H9 (cell line): Measurements from ENCODE around the gene EHD2. TPM values are rescaled to one million over a fixed set of nuclear protein-coding genes. Genes with fewer than 3 reads are reported as not detected.

Source experiments
- DNase-seq: peaks from one replicate; pipeline ENCODE4 v3.0.0-alpha.2; 2017
- H2AFZ ChIP-seq: one replicate; pipeline ENCODE4 v1.6.1; 2013; ENCODE audit warnings: mild to moderate bottlenecking, low read length, control low read depth, moderate library complexity
- H2AK5ac ChIP-seq: 2 replicates; pipeline ENCODE4 v1.6.1; 2013; ENCODE audit warnings: low read length, control low read depth, mixed read lengths; ENCODE audit not compliant: insufficient read length
- H2BK120ac ChIP-seq: one replicate; pipeline ENCODE4 v1.6.1; 2013; ENCODE audit warnings: low read depth, mild to moderate bottlenecking, low read length, control low read depth, inconsistent platforms; ENCODE audit not compliant: poor library complexity, severe bottlenecking
- H2BK12ac ChIP-seq: 2 replicates; pipeline ENCODE4 v1.6.1; 2013; ENCODE audit warnings: low read length, control low read depth, mixed read lengths, low read depth; ENCODE audit not compliant: insufficient read length
- H2BK15ac ChIP-seq: 2 replicates; pipeline ENCODE4 v1.6.1; 2013; ENCODE audit warnings: low read depth, low read length, control low read depth
- H2BK20ac ChIP-seq: one replicate; pipeline ENCODE4 v1.6.1; 2013; ENCODE audit warnings: low read depth, mild to moderate bottlenecking, low read length, control low read depth, inconsistent platforms; ENCODE audit not compliant: poor library complexity, severe bottlenecking
- H2BK5ac ChIP-seq: 2 replicates; pipeline ENCODE4 v1.6.1; 2013; ENCODE audit warnings: low read length, control low read depth, mixed read lengths; ENCODE audit not compliant: insufficient read length
- H3K14ac ChIP-seq: 2 replicates; pipeline ENCODE4 v1.6.1; 2013; ENCODE audit warnings: low read length, control low read depth; ENCODE audit not compliant: insufficient read depth
- H3K18ac ChIP-seq: 2 replicates; pipeline ENCODE4 v1.6.1; 2013; ENCODE audit warnings: low read depth, mild to moderate bottlenecking, mixed read lengths, low read length, control low read depth; ENCODE audit not compliant: insufficient read length
- H3K23ac ChIP-seq: 2 replicates; pipeline ENCODE4 v1.6.1; 2013; ENCODE audit warnings: low read length, control low read depth, mixed read lengths, low read depth; ENCODE audit not compliant: insufficient read length
- H3K23me2 ChIP-seq: 2 replicates; pipeline ENCODE4 v1.6.1; 2013; ENCODE audit warnings: low read depth, mild to moderate bottlenecking, mixed read lengths, low read length, control low read depth; ENCODE audit not compliant: insufficient read length, poor library complexity, severe bottlenecking
- H3K27ac ChIP-seq: 2 replicates; pipeline ENCODE4 v1.5.1; 2013; ENCODE audit warnings: low read length, control low read depth, mixed read lengths, low read depth; ENCODE audit not compliant: insufficient read length
- H3K27me3 ChIP-seq: 2 replicates; pipeline ENCODE4 v1.6.1; 2013; ENCODE audit warnings: low read length, control low read depth, inconsistent platforms; ENCODE audit not compliant: insufficient read depth
- H3K4ac ChIP-seq: 2 replicates; pipeline ENCODE4 v1.6.1; 2013; ENCODE audit warnings: low read depth, mild to moderate bottlenecking, control low read depth, inconsistent platforms, low read length, moderate library complexity
- H3K4me1 ChIP-seq: 2 replicates; pipeline ENCODE4 v1.6.1; 2013; ENCODE audit warnings: low read length, control low read depth, inconsistent platforms; ENCODE audit not compliant: insufficient read depth
- H3K4me2 ChIP-seq: 2 replicates; pipeline ENCODE4 v1.6.1; 2013; ENCODE audit warnings: low read length, control low read depth, mixed read lengths; ENCODE audit not compliant: insufficient read length, insufficient read depth
- H3K56ac ChIP-seq: 2 replicates; pipeline ENCODE4 v1.6.1; 2013; ENCODE audit warnings: low read depth, mild to moderate bottlenecking, mixed read lengths, low read length, control low read depth; ENCODE audit not compliant: insufficient read length
- H3K79me1 ChIP-seq: 2 replicates; pipeline ENCODE4 v1.6.1; 2013; ENCODE audit warnings: low read depth, mild to moderate bottlenecking, moderate library complexity, low read length, control low read depth, inconsistent platforms; ENCODE audit not compliant: insufficient read depth, poor library complexity, severe bottlenecking
- H3K79me2 ChIP-seq: 2 replicates; pipeline ENCODE4 v1.6.1; 2013; ENCODE audit warnings: low read length, control low read depth, inconsistent platforms; ENCODE audit not compliant: insufficient read depth
- H3K9ac ChIP-seq: 2 replicates; pipeline ENCODE4 v1.6.1; 2013; ENCODE audit warnings: low read length, control low read depth, mixed read lengths; ENCODE audit not compliant: insufficient read length; ENCODE audit errors: extremely low read depth
- H3K9me3 ChIP-seq: one replicate; pipeline ENCODE4 v1.6.1; 2013; ENCODE audit warnings: low read depth, low read length, inconsistent platforms; ENCODE audit not compliant: control insufficient read depth
- H3T11ph ChIP-seq: one replicate; pipeline ENCODE4 v1.6.1; 2013; ENCODE audit warnings: mild to moderate bottlenecking, low read length, control low read depth, inconsistent platforms
- H4K20me1 ChIP-seq: one replicate; pipeline ENCODE4 v1.6.1; 2013; ENCODE audit not compliant: control insufficient read depth, insufficient read length, insufficient read depth
- H4K5ac ChIP-seq: 2 replicates; pipeline ENCODE4 v1.6.1; 2013; ENCODE audit warnings: low read depth, mild to moderate bottlenecking, mixed read lengths, low read length, control low read depth; ENCODE audit not compliant: insufficient read length
- H4K8ac ChIP-seq: replicated peaks from 2 replicates; pipeline ENCODE4 v1.6.1; 2013; ENCODE audit warnings: low read length, control low read depth, mixed read lengths, low read depth; ENCODE audit not compliant: insufficient read length
- H4K91ac ChIP-seq: 2 replicates; pipeline ENCODE4 v1.6.1; 2013; ENCODE audit warnings: low read depth, mild to moderate bottlenecking, moderate library complexity, mixed read lengths, low read length, control low read depth; ENCODE audit not compliant: insufficient read length
- H3K27ac Mint-ChIP-seq, 3 experiments: 2 replicates in 2 of 3; 3 replicates in 1 of 3; pipeline ENCODE4 v1.8.0; 2020 to 2021; ENCODE audit warnings: mixed read lengths in 3 of 3, mild to moderate bottlenecking in 1 of 3, moderate library complexity in 1 of 3
- H3K27me3 Mint-ChIP-seq: 2 replicates; pipeline ENCODE4 v1.8.0; 2021; ENCODE audit warnings: low read depth, mild to moderate bottlenecking, moderate library complexity, mixed read lengths
- H3K36me3 Mint-ChIP-seq, 3 experiments: 2 replicates in 2 of 3; 3 replicates in 1 of 3; pipeline ENCODE4 v1.8.0; 2020 to 2021; ENCODE audit warnings: low read depth in 3 of 3, mixed read lengths in 3 of 3; ENCODE audit not compliant: insufficient read depth in 1 of 3
- H3K4me1 Mint-ChIP-seq, 2 experiments: 2 replicates each; pipeline ENCODE4 v1.8.0; 2020; ENCODE audit warnings: mixed read lengths in 2 of 2
- H3K4me3 Mint-ChIP-seq, 2 experiments: 2 replicates in 1 of 2; 3 replicates in 1 of 2; pipeline ENCODE4 v1.8.0; 2020 to 2021; ENCODE audit warnings: mild to moderate bottlenecking in 2 of 2, mixed read lengths in 2 of 2, moderate library complexity in 1 of 2
- H3K9me3 Mint-ChIP-seq, 2 experiments: 2 replicates in 1 of 2; 3 replicates in 1 of 2; pipeline ENCODE4 v1.8.0; 2020; ENCODE audit warnings: mild to moderate bottlenecking in 2 of 2, mixed read lengths in 2 of 2, moderate library complexity in 1 of 2
- WGBS: extraction: QIAGEN DNeasy Blood & Tissue Kit; methylation state at CpG from one replicate; pipeline ENCODE4 v1.1.7; 2013; ENCODE audit warnings: missing lambda C conversion rate, low lambda C conversion rate, mixed read lengths; ENCODE audit not compliant: insufficient read length; ENCODE audit errors: extremely low coverage; 5-methylcytosine and 5-hydroxymethylcytosine counted together
- total RNA-seq: library from RNA; stranded (reverse); gene quantifications from 2 replicates; pipeline ENCODE4 v1.2.1, GENCODE V29; 2021
- TF ChIP-seq, protein P1 (sequence below): fragments of 200-600 bp; sonication (generic); conservative IDR thresholded peaks from 3 replicates; pipeline ENCODE4 v1.8.0; 2021; ENCODE audit warnings: antibody characterized with exemption, mild to moderate bottlenecking

EHD2 gene
- total RNA-seq, 1 experiment from 2014 or later, result 19.7 TPM

GRCh38 chr19:47682939-47683338 is 30.3 kb upstream of the EHD2 start:
- Histone ChIP-seq H3T11ph (no peak overlapping the region), H3K9me3 (no peaks in the 10 kb centered on the region), H4K5ac (no peak overlapping the region), H3K23me2 (no peaks in the 10 kb centered on the region), H3K14ac (no peak overlapping the region), H3K56ac (no peak overlapping the region), H2BK20ac (no peak overlapping the region), H2BK15ac (no peak overlapping the region), H3K18ac (no peak overlapping the region), H2BK5ac (no peak overlapping the region), H2AK5ac (no peak overlapping the region), H3K79me1 (no peaks in the 10 kb centered on the region), H4K91ac (no peak overlapping the region), H4K20me1 (no peaks in the 10 kb centered on the region), H3K4me2 (no peak overlapping the region), H3K4ac (no peak overlapping the region), H2AFZ (no peak overlapping the region), H3K27me3 (no peaks in the 10 kb centered on the region), H2BK120ac (no peak overlapping the region), H4K8ac (no peak overlapping the region), H2BK12ac (no peak overlapping the region), H3K4me1 (no peaks in the 10 kb centered on the region), H3K27ac (no peak overlapping the region), H3K9ac (no peak overlapping the region), H3K23ac (no peak overlapping the region), H3K79me2 (no peaks in the 10 kb centered on the region)
- TF ChIP-seq, protein P1, sequence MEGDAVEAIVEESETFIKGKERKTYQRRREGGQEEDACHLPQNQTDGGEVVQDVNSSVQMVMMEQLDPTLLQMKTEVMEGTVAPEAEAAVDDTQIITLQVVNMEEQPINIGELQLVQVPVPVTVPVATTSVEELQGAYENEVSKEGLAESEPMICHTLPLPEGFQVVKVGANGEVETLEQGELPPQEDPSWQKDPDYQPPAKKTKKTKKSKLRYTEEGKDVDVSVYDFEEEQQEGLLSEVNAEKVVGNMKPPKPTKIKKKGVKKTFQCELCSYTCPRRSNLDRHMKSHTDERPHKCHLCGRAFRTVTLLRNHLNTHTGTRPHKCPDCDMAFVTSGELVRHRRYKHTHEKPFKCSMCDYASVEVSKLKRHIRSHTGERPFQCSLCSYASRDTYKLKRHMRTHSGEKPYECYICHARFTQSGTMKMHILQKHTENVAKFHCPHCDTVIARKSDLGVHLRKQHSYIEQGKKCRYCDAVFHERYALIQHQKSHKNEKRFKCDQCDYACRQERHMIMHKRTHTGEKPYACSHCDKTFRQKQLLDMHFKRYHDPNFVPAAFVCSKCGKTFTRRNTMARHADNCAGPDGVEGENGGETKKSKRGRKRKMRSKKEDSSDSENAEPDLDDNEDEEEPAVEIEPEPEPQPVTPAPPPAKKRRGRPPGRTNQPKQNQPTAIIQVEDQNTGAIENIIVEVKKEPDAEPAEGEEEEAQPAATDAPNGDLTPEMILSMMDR, result no peak
- DNase-seq, result no peak
- H3K36me3 Mint-ChIP-seq, result peaks cover 10 to 36% (median 28%) of the 10 kb centered on the region in 3 experiments; a peak in 6 of 7 replicates
- no peaks in the 10 kb centered on the region for H3K9me3 Mint-ChIP-seq
- H3K27me3 Mint-ChIP-seq, result no peaks in the 10 kb centered on the region
- WGBS, result no CpG with 5 or more reads among the region's 6 CpGs
- H3K4me1 Mint-ChIP-seq, result no peaks in the 10 kb centered on the region
- no peak overlapping the region for H3K27ac Mint-ChIP-seq
- no peak overlapping the region for H3K4me3 Mint-ChIP-seq
